ENCODE measurements around the gene KLHL17.
"Not testable (repeated sequence)": the region's sequence is repeated elsewhere in the genome, so short reads cannot be mapped to it uniquely, and the experiment has no call there.

KLHL17 gene

DNA sequence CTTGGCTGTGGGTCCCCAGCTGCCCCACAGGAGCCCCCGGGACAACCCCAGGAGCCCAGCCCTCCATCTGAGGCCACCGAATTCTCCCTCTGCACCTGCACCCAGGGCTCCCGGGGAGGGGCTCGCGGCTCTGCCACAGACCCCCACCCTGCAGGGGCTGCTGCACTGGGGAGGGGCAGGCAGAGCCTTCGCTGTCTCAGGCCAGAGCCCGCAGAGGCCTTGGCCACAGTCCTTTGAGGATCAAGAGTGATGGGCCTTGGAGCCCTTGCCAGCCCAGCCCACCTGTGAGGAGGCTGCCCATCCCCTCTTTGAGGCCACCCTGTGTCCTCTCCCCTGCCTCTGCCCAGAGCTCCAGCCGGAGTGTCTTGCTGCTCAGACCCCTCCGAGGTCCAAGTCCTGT lies 15.0 kb downstream of the KLHL17 start:
- H3K27ac ChIP-seq (ENCODE audit: low read length), result no peak overlapping the region
- no peaks in the 10 kb centered on the region for H3K9me3 ChIP-seq (ENCODE audit: insufficient read depth, low read length)
- H3K4me3 ChIP-seq (ENCODE audit: low read length), result no peak overlapping the region

GRCh38 chr1:975896-976683 lies 15.7 kb downstream of the KLHL17 start:
- peak overlapping the region; percentile 76 for H3K4me3 ChIP-seq (ENCODE audit: low read length)
- H3K9ac ChIP-seq (ENCODE audit: low read length), result peak overlapping the region; percentile 25; the same call in 1 of the 2 replicates
- no peaks in the 10 kb centered on the region for H3K4me1 ChIP-seq (ENCODE audit: low read length)
- H3K27me3 ChIP-seq (ENCODE audit: low read depth, low read length), result peaks cover 4% of the 10 kb centered on the region; the same call in 1 of the 2 replicates
- H4K20me1 ChIP-seq (ENCODE audit: insufficient read depth, low read length), result no peaks in the 10 kb centered on the region
- no peak overlapping the region for H3K27ac ChIP-seq (ENCODE audit: low read length)
- H3K4me2 ChIP-seq (ENCODE audit: low read length), result peak overlapping the region; percentile 92
- H3K79me2 ChIP-seq (ENCODE audit: low read length), result no peaks in the 10 kb centered on the region
- TF ChIP-seq CTCF (IDR thresholded peaks at IDR 0.05; ENCODE audit: low read depth, low read length) (peak; percentile 47), EZH2phosphoT487 (IDR thresholded peaks at IDR 0.05; ENCODE audit: low read depth) (no peak)
- no peaks in the 10 kb centered on the region for H3K9me3 ChIP-seq (ENCODE audit: insufficient read depth, low read length)
- H2AFZ ChIP-seq (ENCODE audit: low read depth, low read length), result peak overlapping the region; percentile 80
- H3K36me3 ChIP-seq (replicated peaks; ENCODE audit: low read depth, low read length), result no peaks in the 10 kb centered on the region

More for the DNA sequence above, 15.0 kb downstream of the KLHL17 start:
- Histone ChIP-seq H3K36me3 (replicated peaks; ENCODE audit: low read depth, low read length) (no peaks in the 10 kb centered on the region), H3K9ac (ENCODE audit: low read length) (no peak overlapping the region), H4K20me1 (ENCODE audit: insufficient read depth, low read length) (no peaks in the 10 kb centered on the region), H3K4me2 (ENCODE audit: low read length) (peak overlapping the region; percentile 92; the same call in 1 of the 2 replicates), H3K79me2 (ENCODE audit: low read length) (no peaks in the 10 kb centered on the region), H3K27me3 (ENCODE audit: low read depth, low read length) (peaks cover 4% of the 10 kb centered on the region; the same call in 1 of the 2 replicates), H3K4me1 (ENCODE audit: low read length) (no peaks in the 10 kb centered on the region), H2AFZ (ENCODE audit: low read depth, low read length) (no peak overlapping the region)
- no peak for TF ChIP-seq CTCF (IDR thresholded peaks at IDR 0.05; ENCODE audit: low read depth, low read length)
- no peak for TF ChIP-seq EZH2phosphoT487 (IDR thresholded peaks at IDR 0.05; ENCODE audit: low read depth)

DNA sequence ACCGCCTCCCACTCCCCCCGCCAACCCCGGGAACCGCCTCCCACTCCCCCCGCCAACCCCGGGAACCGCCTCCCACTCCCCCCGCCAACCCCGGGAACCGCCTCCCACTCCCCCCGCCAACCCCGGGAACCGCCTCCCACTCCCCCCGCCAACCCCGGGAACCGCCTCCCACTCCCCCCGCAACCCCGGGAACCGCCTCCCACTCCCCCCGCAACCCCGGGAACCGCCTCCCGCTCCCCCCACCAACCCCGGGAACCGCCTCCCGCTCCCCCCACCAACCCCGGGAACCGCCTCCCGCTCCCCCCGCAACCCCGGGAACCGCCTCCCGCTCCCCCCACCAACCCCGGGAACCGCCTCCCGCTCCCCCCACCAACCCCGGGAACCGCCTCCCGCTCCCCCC lies 16.4 kb downstream of the KLHL17 start:
- not testable (repeated sequence) for H3K79me2 ChIP-seq (ENCODE audit: low read length); H3K27ac ChIP-seq (ENCODE audit: low read length); H3K9ac ChIP-seq (ENCODE audit: low read length); H3K9me3 ChIP-seq (ENCODE audit: insufficient read depth, low read length); H3K4me2 ChIP-seq (ENCODE audit: low read length); H3K4me1 ChIP-seq (ENCODE audit: low read length); H3K27me3 ChIP-seq (ENCODE audit: low read depth, low read length); H3K36me3 ChIP-seq (replicated peaks; ENCODE audit: low read depth, low read length); H4K20me1 ChIP-seq (ENCODE audit: insufficient read depth, low read length); H3K4me3 ChIP-seq (ENCODE audit: low read length); H2AFZ ChIP-seq (ENCODE audit: low read depth, low read length)

DNA sequence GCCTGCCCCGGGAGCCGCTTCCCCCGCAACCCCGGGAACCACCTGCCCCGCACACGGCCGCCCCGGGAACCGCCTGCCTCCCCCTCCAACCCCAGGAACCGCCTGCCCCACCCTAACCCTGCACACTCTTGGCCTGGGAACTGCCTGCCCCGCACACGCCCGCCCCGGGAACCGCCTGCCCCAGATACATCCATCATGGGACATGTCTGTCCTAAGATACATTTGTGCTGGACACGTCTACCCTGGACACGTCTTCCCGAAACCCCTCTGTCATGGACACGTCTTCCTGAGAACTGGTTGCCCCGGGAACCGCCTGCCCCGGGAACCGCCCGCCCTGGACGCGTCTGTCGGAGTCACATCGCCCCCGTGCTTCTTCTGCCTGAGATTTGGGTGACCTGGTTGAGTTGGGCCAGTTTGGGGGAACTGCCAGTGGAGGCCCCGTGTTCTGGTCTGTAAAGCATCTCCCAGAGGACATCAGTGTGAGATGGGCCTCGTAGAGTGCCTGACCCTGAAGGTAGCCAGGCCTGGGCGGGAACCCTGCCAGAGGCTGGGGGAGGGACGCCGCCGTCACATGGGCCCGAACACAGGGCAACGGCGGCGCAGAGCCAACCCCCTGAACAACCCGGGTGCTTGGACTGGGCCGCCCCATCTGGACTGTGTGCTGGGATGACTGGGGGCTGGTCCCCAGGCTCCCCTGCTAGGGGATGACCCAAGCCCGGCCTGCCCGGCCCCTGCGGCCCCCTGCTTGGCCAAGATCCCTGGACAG lies 17.9 kb downstream of the KLHL17 start:
- no peaks in the 10 kb centered on the region for H3K36me3 ChIP-seq (replicated peaks; ENCODE audit: low read depth, low read length)
- H3K4me2 ChIP-seq (ENCODE audit: low read length), result no peak overlapping the region
- H3K27ac ChIP-seq (ENCODE audit: low read length), result no peak overlapping the region
- H4K20me1 ChIP-seq (ENCODE audit: insufficient read depth, low read length), result no peaks in the 10 kb centered on the region
- H2AFZ ChIP-seq (ENCODE audit: low read depth, low read length), result no peak overlapping the region
- no peaks in the 10 kb centered on the region for H3K9me3 ChIP-seq (ENCODE audit: insufficient read depth, low read length)
- TF ChIP-seq EZH2phosphoT487 (IDR thresholded peaks at IDR 0.05; ENCODE audit: low read depth) (no peak), CTCF (IDR thresholded peaks at IDR 0.05; ENCODE audit: low read depth, low read length) (no peak)
- H3K4me1 ChIP-seq (ENCODE audit: low read length), result no peaks in the 10 kb centered on the region
- H3K4me3 ChIP-seq (ENCODE audit: low read length), result no peak overlapping the region
- H3K79me2 ChIP-seq (ENCODE audit: low read length), result no peaks in the 10 kb centered on the region
- peaks cover 4% of the 10 kb centered on the region; the same call in 1 of the 2 replicates for H3K27me3 ChIP-seq (ENCODE audit: low read depth, low read length)
- no peak overlapping the region for H3K9ac ChIP-seq (ENCODE audit: low read length)

All from OCI-LY3 (cell line).